ENCODE results near the gene COMTD1.

GRCh38 chr10:75205908-75206307 is 29.8 kb downstream of the COMTD1 start:
- TF ChIP-seq CTCF (IDR thresholded peaks at IDR 0.05) (no peak), POLR2A (IDR thresholded peaks at IDR 0.05) (no peak)

Data from uterus (tissue), 2 donors.